HG03521 (cell line): ENCODE measurements around the gene MAP2K5.

ENCODE experiments used
- ATAC-seq: cut with Tn5 transposase; IDR thresholded peaks from one replicate; pipeline ENCODE4 v1.9.1; 2021; ENCODE audit warnings: mild to moderate bottlenecking, moderate library complexity; ENCODE audit not compliant: unreplicated experiment

The MAP2K5 gene

DNA sequence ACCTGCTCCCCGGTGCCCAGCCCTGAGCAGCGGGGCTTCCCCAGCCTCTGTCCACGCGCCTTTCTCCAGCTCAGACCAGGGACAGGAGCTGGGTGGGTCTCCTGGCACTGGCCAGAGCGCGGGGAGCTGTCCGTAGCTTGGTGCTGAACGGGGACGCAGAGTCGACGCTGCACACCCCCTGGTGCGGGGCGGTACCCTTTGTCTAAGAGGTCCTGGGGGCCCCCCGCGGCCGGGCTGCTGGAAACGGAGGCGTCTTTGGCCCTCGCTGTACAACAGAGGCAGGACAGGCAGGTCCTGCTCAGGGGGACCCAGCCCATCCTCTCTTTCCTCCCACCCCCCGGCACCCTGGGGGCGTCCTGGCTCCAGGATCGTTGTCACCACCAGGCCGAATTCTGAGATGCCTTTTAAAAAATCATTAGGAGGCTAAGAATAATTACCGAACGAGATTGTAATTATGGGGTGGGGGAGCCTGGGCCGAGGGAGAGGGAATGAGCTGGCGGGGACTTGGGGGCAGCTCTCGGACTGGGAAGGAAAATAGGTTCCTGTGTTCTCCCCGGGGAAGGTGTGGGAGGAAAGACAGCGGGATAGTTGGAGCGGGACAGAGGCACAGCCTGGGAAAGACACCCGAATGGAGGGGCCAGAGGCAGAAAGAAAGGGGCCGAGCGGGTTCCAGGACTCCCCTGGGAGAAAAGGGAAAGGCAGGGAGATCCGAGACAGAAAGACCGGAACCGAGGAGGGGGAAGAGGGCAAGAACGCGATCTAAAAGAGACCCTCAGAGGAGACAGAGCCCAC, 278.7 kb downstream of the MAP2K5 start:
- no peak for ATAC-seq

DNA sequence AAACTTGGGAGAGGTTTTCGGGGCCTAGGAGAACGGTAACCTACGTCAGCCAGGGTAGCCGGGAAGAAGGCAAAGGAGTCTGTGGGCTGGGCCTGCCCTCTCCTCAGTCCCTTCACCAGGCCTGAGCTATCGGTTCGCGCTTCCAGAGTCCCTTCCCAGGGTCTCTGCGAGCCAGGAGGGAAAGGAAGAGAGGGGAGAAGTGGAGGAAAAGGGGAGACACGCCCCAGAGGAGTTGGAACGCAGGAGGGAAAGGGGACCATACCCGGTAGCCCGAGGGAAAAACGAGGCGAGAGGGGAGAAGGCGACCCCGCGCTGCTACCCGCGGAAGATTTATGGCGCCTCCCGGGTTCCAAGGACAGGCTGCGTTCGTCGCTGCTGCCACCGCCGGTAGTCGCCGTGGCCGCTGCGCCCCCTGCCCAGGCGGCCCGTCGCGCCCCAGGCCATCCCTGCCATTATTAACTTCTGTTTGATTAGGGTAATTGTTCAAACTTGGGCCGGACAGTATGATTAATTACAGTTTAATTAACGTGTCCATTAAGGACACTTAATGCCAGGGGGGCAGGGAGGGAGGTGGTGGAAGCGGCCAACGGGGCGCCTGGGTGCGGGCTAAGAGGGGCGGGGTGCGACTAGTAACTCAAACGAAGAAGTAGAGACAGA, 279.4 kb downstream of the MAP2K5 start:
- no peak for ATAC-seq

GRCh38 chr15:67822537-67823313, 280.2 kb downstream of the MAP2K5 start:
- ATAC-seq: no peak

DNA sequence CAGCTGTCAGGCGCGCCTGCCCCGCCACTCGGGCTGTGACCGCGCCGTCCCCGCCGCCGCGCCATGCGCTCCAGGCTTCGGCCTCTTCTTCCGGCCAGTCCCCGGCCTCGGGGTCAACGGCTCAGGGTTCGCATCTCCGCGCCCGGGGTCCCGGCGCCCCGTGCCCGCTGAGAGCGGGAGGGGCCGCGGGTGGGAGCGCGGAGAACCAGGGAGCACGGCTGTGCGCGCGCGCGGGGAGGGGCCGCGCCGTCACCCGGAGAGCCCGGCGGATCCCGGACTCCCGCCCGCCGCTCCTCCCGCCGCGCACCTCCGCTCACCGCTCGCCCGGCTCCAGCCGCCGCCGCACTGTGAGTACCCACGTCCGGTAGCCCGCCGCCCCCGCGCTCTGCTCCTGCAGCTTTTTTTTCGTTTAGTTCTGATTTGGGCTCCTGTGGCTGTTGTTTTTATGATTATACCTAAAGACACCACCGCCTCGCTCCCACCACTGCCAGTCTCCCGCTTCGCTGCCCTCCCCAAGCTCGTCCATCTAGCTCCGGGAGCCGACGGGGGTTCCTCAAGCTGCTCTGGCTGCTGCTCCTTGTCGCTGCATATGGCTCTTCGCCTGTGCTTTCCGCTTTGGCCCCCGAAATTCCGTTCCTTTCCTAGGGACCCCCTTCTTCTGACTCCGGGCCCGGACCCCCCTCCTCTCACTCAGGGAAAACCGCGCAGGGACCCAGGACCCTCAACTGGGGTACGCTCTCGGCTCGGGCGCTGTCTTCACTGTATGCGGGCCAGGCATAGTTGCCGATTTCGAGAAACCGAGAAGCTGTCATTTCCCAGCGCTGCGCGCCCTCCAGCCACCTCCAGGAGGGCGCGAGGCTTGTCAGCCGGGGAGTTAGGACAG, 281.1 kb downstream of the MAP2K5 start:
- ATAC-seq: no peak

GRCh38 chr15:67824197-67824968, 281.9 kb downstream of the MAP2K5 start:
- ATAC-seq: no peak

DNA sequence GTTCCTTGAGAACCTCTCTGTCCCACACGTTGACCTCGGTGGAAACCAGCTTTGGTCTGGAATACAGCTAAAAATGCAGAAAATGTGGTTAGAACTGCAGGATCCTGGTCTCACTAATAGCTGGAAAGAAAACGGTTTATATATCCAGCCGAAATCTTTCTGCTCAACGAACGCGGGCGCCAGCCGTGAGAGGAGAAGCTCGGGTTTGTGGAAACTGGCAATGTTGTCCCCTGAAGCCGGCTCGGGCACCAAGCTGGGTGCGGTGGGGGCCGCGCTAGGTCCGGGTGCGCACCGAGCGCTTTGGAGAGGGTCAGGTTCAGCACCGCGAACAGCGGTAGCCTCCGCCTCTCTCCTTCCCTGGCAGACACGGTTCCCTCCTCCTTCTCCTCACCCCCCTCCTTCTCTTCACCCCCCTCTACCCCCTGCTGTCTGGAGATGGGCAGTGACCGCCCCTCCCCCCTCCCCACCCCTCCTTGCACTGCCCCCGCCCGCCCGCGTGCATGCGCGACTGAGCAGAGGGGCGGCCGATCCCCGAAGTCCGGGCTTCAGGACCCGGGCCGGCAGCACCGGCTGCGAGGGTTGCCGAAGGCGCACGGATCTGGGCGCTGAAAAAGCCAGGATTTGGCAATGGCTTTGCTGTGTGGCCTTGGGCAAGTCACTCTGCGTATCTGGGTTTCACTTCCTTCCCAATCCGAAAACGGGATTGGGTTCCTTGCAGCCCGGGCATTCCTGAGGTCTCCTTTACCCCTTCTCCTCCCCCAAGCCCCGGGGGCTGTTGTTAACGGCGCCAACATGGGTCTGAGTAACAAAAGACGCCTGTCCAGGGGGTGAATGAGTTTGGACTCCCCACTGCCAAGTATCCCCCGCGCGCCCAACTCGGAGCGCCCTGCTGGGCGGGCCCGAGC, 282.7 kb downstream of the MAP2K5 start, which contains the start of gene SKOR1:
SKOR1 (plus strand) TSS at position 534 of the 905 bp plus-strand sequence; CDS start at position 628, 94 bp downstream.
- ATAC-seq: no peak

DNA sequence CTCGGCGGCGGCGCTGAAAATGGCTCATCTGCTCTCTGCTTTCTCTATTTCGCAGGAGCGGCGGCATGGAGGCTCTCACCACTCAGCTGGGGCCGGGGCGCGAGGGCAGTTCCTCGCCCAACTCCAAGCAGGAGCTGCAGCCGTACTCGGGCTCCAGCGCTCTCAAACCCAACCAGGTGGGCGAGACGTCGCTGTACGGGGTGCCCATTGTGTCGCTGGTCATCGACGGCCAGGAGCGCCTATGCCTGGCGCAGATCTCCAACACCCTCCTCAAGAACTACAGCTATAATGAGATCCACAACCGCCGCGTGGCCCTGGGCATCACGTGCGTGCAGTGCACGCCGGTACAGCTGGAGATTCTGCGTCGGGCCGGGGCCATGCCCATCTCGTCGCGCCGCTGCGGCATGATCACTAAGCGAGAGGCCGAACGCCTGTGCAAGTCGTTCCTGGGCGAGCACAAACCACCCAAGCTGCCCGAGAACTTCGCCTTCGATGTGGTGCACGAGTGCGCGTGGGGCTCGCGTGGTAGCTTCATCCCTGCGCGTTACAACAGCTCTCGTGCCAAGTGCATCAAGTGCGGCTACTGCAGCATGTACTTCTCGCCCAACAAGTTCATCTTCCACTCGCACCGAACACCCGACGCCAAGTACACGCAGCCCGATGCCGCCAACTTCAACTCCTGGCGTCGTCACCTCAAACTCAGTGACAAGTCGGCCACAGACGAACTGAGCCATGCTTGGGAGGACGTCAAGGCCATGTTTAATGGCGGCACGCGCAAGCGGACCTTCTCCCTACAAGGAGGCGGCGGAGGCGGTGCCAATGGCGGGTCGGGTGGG, 283.6 kb downstream of the MAP2K5 start:
- ATAC-seq: no peak

DNA sequence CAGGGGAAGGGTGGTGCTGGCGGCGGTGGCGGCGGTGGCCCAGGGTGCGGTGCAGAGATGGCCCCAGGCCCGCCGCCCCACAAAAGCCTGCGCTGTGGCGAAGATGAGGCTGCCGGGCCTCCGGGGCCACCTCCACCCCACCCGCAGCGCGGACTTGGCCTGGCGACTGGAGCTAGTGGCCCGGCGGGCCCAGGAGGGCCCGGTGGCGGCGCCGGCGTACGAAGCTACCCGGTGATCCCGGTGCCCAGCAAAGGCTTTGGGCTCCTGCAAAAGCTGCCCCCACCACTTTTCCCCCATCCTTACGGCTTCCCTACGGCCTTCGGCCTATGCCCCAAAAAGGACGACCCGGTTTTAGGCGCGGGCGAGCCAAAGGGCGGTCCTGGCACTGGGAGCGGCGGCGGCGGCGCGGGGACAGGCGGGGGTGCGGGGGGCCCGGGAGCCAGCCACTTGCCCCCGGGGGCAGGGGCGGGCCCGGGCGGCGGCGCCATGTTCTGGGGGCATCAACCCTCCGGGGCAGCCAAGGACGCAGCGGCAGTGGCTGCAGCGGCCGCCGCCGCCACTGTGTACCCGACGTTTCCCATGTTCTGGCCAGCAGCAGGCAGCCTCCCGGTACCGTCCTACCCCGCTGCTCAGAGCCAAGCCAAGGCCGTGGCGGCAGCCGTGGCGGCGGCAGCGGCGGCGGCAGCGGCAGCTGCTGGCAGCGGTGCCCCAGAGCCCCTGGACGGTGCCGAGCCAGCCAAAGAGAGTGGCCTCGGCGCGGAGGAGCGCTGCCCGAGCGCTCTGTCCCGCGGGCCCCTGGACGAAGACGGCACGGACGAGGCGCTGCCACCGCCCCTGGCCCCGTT, 284.4 kb downstream of the MAP2K5 start:
- ATAC-seq: no peak

GRCh38 chr15:67827562-67828277, 285.2 kb downstream of the MAP2K5 start:
- no peak for ATAC-seq

DNA sequence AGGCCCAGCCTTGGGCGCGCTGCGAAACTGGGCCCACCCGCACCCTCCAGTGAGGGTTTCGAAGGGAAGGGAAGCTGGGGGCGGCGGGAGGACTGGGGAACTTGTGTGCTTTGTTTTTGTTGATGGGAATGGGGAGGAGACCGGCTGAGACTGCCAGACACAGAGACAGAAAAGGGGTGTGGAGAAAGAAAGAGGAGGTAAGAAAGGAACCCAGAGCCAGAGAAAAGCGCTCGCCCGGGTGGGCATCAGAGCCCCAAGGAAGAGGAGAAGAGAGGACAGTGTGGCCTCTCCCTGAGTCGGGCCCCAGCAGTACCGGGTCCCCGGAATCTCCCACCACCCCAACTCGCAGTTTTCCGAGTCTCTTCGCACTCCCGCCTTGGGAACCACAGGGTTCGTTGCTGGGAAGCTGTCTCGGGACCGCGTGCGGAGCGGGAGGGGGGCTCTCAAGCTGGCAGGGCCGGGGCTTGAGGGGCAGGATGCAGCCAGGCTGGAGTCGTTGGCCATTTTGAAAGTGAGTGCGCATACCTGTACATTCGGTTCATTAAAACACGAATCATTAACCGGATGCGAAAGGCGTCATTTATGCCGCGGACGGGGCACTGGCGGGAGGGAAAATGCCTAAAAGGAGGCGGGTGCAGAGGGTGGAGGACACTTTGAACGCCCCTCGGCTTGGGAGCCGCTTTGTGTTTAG, 285.9 kb downstream of the MAP2K5 start:
- no peak for ATAC-seq

GRCh38 chr15:67828969-67829646, 286.6 kb downstream of the MAP2K5 start:
- no peak for ATAC-seq

DNA sequence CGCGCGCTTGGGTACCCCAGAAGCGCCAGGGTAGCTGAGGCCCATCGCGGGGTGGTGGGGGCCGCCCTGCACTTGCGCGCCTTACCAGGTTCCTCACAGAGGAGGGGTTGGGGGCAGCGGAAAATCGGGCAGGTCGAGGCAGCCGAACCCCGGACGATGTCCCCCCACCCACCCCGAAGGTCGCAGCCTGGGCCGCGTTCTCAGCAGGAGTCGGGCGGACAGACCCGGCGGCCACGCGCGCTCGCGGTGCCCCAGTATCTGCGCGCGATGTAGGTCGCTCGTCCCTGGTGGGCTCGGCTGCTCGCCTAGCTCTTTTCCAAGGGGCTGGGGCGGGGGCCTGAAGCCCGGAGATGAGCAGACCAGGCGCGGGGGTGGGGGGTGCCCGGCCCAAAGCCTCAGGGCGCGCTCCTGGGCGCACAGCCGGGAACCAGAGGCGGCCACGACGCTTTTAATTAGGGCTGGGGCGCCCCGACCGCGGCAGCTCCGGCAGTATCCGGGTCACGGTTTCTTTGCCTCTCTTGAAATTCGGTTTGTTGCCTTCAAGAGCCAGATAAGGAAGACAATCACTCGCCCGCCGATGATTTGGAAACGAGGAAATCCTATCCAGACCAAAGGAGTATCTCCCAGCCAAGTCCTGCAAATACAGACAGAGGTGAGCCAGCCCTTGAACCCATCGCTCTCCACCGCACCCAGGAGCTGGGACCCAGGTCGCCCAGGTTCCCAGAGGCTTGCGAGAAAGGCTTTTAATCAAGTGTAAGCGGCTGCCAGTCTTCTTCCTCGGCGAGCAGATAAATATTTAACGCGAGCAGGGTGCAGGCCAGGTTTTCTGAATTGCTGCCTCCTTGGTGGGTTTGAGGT, 287.4 kb downstream of the MAP2K5 start:
- no peak for ATAC-seq

DNA sequence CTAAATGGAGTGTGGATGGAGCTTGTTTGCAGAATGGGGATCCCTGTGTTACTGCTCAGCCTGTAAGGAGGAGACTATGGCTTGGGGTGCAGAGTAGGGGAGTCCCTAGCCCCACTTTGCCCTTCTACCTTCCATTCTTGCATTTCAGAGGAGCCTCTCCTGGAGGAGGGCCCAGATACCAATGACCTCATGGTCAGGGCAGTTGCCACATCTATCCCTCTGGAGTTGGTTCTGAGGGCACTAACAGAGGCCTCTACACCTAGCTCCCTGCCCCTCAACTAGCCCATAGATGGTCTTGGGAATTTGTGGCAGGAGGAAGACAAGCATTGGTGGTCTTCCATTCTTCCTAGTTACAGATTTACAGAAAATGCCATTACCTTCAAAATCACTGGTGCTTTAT, 288.9 kb downstream of the MAP2K5 start:
- no peak for ATAC-seq

DNA sequence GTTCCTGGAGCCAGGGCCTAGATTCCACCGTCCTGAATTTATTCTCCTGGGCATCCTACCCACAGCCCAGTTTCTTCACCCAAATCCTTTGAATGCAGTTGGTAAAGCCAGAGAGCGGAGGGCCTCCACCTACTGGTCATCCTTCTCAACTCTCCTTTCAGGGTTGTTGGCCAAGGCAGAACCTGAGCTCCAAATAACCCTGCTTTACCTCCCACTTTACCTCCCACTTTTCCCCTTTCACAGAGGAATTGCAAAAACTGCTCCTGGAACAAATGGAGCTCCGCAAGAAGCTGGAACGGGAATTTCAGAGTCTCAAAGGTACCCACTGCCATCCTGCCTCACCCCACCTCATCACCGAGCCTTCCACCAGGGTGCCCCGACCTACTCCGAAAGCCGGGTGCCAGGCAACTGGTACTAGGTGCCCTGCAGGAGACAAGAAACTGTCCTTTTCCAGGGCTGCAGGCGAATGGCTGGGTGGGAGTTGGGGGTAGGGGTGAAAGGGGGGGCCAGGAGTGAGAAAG, 289.6 kb downstream of the MAP2K5 start:
- ATAC-seq: no peak
